HG03060 (cell line): Measurements from ENCODE around the gene LGALS16.
"Not testable (repeated sequence)": the region's sequence is repeated elsewhere in the genome, so short reads cannot be mapped to it uniquely, and the experiment has no call there.

ENCODE experiments used
- ATAC-seq: cut with Tn5 transposase; IDR thresholded peaks from one replicate; pipeline ENCODE4 v1.9.1; 2021; ENCODE audit warnings: low read depth, moderate number of reproducible peaks; ENCODE audit not compliant: unreplicated experiment

Gene LGALS16

DNA sequence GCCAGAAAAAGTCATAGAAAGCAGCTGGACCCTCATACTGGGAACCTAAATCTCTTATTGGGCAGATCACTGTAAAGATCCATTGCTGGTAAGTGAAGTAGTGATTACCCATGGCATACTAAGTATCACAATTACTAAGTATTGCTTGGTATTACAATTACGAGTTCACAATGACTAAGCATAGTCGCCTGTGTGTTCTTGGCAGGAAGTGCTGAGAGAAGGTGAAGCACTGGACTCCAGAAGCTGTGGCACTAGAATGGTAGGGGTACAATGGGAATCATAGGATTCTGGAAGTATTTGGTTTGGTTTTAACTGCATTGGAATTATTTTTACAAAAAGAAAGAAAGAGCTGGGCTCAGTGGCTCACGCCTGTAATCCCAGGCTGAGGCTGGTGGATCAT lies 20.3 kb downstream of the LGALS16 start:
- no peak for ATAC-seq

DNA sequence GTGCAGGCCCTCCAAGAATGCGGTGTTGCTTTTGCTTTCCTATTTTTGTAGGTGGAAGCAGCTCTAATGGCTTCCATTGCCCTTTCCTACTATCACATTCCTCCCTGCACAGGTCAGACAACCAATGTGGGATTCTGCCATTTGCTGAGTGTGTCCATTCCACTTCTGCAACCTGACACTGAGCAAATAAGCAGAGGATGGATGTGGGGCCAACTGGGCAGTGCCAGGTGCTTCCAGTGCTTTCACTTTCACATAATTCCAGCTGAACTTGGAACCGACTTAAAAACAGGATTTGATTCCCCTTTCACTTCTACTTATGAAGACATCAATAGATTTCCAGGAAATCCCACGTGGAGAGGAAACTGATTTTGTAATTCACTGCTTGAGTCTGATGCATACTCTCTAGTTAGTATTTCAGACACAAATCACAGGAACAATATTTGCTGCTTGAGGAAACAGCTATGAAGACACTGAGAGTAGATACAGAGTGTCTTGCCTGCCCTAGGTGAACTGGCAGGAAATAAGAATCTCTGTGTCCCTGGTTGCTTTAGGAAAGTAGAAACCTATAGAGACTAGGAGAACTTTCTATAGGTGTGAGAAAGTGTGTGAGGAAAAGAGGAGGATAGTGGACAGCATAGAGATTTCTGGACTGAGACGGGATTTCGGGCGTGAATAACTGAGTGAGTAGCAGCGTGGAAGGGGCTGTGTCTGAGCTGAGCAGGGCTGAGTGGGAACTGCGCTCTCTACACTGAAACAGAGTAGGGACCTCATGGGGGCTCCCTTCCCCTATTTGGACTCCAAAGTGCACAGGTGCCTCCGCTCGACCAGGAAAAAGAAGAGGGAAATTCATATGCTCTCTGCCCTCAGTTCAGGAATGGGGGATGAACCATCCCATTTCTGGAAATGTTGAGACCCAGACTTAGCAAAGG lies 22.5 kb downstream of the LGALS16 start:
- ATAC-seq = no peak

DNA sequence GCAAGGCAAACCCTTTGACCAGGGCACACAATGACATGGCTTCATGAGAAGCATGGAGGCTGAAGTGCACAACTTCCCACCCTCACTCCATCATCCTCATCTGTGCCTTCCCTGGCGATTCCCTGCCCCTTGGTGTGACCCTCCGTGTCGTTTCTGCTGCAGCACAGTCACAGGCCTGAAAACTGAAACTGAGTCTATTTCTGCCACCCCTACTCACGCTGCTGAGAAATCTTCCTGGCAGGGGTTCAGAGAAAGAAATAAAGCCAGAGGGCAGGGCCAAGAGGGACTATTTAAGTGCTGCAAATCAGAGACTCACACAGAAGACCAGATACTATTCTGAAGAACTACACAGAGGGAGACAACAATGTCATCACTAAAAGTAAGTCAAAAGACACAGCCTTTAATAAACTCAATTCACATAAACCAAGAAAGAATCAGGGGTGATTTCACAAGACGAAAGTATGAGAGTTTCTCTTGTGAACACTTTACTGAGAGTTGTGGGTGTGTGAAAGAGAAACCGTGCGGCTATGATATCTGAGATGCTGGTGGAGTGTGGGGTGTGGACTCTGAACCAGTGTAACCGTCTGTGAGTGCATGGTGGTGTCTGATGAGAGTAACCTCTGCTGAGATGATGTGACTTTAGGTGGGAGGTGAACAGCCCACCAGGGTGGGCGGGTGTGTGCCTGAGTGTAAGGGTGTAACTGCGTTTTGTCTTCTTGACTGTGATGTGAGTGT lies 23.5 kb downstream of the LGALS16 start:
- ATAC-seq = no peak

DNA sequence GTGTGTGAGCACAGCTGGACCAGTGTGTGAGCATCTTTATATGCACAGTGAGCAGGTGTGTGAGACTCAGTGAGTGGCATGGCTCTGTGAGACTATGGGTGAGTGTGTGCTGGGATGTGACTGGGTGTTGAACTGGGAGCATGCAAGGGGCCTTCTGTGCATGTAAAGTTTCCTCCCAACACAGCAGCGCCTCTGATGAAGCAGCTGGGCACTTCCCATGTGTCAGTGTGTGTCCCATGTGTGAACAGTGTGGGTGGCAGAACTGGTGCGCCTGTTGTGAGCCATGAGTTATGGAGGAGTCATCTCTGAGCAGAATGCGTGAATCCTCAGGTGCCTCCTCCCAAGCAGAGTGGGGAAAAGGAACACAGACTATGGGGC lies 24.1 kb downstream of the LGALS16 start:
- no peak for ATAC-seq

DNA sequence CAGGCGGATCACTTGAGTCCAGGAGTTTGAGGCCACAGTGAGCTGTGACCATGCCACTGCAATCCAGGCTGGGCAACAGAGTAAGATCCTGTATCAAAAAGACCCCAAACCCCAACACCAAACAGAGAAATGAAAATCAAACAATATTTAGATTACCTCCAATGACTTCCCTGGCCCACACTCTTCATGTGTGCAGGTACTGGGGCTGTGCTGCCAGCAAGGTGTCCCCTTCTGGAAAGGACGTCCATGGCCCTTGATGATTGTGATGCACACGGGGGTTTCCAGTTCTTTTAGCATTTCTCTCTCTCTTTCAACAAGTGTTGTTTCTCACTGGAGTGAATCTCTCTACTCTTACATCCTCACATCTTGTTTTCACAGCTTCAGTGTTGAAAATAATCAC lies 24.9 kb downstream of the LGALS16 start:
- ATAC-seq = no peak

DNA sequence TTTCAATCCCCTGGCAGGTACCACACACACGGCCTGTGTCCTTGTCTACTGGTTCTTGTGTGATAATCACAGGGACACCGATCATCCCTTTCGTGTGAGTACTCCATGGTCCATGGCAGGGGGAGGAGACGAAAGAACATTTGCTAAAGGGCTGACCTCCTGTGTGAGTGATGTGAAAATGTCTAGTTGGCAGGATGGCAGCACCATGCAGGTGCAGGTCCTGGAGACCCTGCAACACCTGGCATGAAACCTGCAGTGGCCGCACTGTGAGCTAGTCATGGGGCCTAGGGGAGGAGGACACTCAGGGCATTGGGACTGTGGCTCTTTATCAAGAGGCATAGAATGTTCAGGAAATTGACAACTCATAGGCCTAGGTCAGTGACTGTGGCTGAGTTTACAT lies 25.7 kb downstream of the LGALS16 start:
- no peak for ATAC-seq

DNA sequence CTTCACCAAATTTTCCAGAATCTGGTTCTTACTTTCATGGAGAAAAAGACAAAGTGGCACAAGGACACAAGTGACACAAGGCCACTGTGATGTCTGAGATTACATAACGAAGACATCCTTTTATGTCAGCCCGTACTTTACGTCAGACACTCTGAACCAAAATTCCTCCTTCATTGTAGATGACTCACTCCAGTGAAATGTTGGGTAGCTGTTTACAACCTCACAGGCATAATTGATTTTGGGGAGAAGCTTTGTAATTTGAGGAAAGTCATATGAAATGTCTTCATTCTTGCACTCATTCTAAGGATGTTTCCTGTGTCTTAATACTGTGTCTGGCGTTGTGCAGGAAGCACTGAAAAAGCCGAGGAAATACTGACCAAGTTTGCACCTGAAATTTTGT lies 28.6 kb downstream of the LGALS16 start:
- ATAC-seq = no peak

DNA sequence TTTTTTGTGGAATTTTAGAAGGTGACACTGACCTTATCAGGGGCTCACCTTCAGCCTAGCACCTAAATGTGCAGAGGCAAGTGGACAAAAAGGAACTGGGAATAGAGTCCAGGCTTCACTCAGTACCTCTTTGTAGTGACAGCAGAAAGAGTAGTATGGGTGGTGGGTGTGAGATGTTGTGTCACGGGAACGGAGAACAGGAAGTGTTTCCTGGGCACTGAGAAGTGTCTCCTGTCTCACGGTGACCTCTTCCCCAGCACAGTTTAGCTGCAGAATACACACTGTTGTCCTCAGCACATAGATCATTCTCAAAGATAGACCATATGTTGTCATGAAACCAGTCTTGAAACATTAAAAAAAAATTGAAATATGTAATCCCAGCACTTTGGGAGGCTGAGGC lies 31.0 kb downstream of the LGALS16 start:
- ATAC-seq = no peak

DNA sequence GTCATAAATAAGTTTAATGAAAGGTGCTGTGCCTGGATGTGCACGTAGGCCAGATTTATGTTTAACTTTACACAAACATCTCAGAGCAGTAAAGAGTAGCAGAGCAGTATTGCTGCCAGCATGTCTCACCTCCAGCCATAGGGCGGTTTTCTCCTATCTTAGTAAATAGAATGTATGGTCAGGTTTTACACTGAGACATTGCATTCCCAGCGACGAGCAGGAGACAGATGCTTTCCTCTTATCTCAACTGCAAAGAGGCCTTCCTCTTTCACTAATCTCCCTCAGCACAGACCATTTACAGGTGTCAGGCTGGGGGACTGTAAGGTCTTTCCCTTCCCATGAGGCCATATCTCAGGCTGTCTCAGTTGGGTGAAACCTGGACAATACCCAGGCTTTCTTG lies 32.9 kb downstream of the LGALS16 start:
- not testable (repeated sequence) for ATAC-seq

DNA sequence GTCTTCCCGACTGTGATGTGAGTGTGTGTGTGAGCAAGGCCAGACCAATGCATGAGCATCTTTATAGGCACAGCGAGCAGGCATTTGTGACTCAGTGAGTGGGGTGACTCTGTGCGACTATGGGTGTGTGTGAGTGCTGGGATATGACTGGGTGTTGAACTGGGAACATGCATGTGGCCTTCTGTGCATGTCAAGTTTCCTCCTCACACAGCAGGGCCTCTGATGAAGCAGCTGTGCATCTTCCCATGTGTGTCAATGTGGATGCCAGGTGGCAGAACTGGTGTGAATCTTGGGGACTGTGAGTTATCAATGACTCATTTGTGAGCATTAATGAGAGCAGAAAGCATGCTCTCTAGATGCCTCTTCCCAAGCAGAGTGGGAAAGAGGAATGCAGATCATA lies 36.5 kb downstream of the LGALS16 start:
- no peak for ATAC-seq

DNA sequence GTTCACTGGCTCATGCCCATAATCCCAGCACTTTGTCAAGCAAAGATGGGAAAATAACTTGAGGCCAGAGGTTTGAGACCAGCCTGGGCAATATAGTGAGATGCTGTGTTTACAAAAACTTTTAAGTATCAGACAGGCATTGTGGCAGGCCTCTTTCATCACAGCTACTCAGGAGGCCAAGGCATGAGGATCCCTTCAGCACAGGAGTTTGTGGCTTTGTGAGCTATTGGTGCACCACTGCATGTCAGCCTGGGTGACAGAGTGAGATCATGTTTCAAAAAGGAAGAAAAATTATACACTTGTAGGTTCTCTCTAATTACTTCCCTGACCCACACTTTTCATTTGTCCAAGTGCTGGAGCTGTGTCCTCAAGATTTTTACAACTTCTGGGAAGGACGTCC lies 37.1 kb downstream of the LGALS16 start:
- ATAC-seq = no peak

DNA sequence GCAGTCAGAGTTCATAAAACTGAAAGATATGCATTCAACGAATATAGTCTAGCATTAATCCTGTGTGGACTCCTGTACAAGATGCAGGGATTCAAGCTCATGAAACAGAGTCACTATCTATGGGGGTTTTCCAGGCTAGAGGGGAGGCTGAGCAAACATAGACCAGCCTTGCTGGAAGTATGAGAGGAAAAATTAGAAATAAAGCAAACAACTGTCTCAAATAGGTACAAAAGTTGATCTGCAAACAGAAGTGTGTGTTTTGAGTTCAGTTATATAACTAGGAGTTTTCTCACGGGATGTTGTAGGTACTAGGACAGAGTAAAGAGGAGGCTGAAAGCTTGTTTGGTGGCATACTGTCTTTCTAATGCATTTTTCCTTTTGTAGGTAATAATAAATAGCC lies 40.0 kb downstream of the LGALS16 start:
- no peak for ATAC-seq

DNA sequence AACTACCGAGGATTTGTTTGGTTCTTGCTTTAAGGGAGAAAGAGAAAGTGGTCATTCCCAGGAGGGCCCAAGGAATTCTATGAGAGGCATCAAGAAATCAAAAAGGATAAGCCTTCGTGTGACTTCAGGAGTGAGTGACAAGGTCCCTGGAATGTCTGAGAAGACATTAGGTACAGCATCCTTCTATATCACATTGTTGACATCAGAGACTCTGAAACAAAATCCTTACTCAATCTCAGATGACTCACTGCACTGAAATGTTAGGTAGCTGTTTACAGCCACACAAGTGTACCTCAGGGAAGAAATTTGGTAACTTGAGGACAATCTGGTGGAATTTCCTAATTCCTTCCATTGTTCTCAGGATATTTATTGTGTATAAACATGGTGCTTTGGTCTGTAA lies 40.7 kb downstream of the LGALS16 start:
- ATAC-seq = no peak

DNA sequence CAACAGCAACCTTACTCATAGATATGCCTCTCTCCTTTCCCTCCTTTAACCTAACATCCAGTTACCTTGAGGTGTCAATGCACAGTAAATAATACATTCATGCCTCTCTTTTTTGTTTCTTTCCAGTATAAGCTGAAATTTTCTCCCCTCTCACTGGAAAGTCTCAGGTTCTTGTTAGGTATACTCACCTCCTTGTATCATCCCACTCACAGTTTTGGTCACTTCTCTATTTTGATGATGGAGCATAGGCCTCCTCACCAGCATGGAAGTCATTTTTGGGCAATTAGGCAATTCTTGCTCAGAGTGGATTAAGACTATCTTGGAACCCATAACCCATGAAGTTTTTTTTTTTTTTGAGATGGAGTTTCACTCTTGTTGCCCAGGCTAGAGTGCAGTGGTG lies 42.8 kb downstream of the LGALS16 start:
- no peak for ATAC-seq

DNA sequence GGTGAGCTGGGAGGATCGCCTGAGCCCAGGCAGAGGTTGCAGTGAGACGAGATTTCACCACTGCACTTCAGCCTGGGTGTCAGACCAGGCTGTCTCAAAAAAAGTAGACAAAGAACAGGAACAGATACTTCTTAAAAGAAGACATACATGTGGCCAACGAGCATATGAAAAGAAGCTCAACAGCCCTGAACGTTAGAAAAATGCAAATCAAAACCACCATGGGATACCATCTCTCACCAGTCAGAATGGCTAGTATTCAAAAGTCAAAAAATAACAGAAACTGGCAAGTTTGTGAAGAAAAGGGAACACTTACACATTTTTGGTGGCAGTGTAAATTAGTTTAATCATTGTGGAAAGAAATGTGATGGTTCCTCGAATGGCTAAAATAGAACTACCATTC lies 45.6 kb downstream of the LGALS16 start:
- ATAC-seq = no peak

DNA sequence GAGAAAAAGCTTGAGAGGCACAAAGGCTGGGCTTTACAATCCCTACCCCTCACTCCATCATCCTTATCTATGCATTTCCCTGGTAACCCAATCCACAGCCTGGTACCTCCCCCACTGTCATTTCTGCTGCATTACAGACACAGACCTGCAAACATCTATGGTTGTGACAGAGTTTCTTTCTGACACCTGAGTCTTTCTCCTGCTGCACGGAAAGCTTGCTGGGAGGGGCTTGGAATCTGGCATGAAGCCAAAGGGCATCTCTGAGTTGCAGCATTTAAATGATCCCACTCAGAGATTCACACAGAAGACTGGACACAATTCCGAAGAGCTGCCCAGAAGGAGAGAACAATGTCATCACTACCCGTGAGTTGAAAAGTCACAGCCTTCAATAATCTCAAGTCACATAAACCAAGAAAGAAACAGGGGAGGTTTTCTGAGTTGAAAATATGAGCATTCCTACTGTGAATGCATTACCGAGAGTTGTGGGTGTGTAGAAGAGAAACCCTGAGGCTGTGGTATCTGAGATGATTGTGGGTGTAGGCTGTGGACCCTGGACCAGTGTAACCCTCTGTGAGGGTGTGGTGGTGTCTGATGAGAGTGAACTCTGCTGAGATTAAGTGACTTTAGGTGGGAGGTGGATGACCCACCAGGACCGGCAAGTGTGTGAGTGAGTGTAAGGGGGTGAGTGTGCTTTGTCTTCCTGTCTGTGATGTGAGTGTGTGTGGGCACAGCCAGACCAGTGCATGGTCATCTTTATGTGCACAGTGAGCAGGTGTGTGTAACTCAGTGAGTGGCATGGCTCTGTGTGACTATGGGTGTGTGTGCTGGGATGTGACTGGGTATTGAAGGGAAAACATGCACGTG lies 48.7 kb downstream of the LGALS16 start, which contains the start of gene LGALS14:
Gene LGALS14, plus strand, starts transcription at position 301 of the 864 bp plus-strand sequence. Its CDS starts 48 bp downstream, at position 349.
- ATAC-seq = no peak

DNA sequence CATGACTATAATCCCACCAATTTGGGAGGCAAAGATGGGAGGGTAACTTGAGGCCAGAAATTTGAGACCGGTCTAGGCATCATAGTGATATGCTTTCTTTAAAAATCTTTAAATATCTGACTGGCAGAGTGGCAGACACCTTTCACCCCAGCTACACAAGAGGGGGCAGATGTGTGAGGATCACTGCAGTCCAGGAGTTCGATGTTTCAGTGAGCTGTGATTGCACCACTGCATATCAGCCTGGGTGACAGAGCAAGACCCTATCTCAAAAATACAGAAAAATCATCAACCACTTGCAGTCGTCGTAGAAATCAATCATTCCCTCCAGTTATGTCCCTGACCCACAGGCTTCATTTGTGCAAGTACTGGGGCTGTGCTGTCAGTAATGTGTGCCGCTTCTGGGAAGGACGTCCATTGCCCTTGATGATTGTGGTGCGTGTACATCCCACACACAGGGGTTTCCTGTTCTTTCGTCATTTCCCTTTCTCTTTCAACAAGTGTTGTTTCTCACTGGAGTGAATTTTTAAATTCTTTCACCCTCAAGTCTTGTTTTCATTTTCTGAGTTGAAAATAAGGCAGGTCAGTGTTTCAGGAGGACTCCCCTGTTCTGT lies 50.0 kb downstream of the LGALS16 start:
- no peak for ATAC-seq

DNA sequence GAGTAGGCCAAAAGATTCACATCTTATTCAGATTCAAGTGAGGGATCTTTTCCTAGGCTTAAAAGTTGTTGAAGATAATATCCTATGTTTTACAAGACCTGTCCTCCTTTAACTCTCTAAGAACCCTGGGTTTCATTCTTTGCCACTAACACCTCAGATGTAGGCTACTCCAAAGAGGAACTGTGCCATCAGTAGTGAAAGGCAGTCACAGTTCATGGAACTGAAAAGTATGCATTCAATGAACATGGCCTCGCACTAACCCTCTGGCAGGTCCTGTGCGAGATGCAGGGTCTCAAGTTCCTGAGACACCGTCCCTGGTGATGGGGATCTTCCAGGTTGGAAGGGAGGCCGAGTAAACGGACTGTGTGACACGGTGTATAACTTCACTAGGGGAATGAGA lies 52.9 kb downstream of the LGALS16 start:
- ATAC-seq = no peak

DNA sequence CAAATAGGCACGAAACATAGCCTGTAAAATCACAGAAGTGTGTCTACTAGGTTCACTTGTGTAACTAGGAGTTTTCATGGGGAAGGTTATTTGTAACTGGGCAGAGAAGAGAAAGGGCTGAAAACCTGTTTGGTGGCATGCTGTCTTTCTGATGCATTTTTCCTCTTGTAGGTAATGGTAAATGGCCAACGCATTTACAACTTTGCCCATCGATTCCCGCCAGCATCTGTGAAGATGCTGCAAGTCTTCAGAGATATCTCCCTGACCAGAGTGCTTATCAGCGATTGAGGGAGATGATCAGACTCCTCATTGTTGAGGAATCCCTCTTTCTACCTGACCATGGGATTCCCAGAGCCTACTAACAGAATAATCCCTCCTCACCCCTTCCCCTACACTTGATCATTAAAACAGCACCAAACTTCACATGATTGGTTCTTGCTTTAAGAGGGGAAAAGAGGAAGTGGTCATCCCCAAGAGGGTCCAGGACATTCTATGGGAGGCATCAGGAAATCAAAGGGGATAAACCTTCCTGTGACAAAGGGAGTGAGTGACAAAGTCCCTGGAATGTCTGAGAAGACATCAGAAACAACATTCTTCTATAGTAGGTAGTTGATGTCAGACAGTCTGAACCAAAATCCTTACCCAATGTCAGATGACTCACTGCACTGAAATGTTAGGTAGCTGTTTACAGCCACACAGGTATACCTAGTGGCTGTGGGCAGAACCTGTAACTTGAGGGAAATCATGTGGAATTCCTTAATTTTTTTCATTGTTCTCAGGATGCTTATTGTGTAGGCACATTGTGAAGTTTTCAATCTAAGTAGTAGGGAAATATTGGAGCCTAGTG lies 53.5 kb downstream of the LGALS16 start:
- no peak for ATAC-seq
